Ovary (tissue), 9 donors: ENCODE measurements around the gene NEDD4L. TPM values are rescaled to one million over a fixed set of nuclear protein-coding genes. Genes with fewer than 3 reads are reported as not detected.

Experiments
- DNase-seq, 5 donors: peaks; one replicate each; pipeline ENCODE4 v3.0.0-alpha.2; 2019 to 2020
- H3K27ac ChIP-seq, 2 donors: fragments of 200-600 bp; one replicate each; pipeline versions ENCODE4 v1.5.1 to v1.8.0; 2019 to 2022
- H3K27me3 ChIP-seq: fragments of 200-600 bp; one replicate; pipeline ENCODE4 v1.8.0; 2022
- H3K36me3 ChIP-seq: fragments of 200-600 bp; sonication (generic); one replicate; pipeline ENCODE4 v1.5.1; 2019
- H3K4me1 ChIP-seq: one replicate; pipeline ENCODE4 v1.8.1; 2013; ENCODE audit warnings: mild to moderate bottlenecking, moderate library complexity; ENCODE audit not compliant: insufficient read depth
- H3K4me3 ChIP-seq: fragments of 200-600 bp; sonication (generic); one replicate; pipeline ENCODE4 v1.5.1; 2017
- H3K9me3 ChIP-seq, 2 donors: fragments of 200-600 bp in 1 of 2; sonication (generic) in 1 of 2; one replicate each; pipeline versions ENCODE4 v1.5.1 to v1.8.1; 2013 to 2019; ENCODE audit warnings: mild to moderate bottlenecking in 1 of 2, moderate library complexity in 1 of 2
- CTCF ChIP-seq, 3 donors: fragments of 450-650 bp in 2 of 3; fragments of 200-600 bp in 1 of 3; IDR thresholded peaks; one replicate each; pipeline versions ENCODE4 v1.5.1 to v1.8.0; 2016 to 2022; ENCODE audit warnings: antibody characterized with exemption in 3 of 3, mild to moderate bottlenecking in 1 of 3
- EP300 ChIP-seq: sonication (generic); formaldehyde crosslinking; IDR thresholded peaks from one replicate; pipeline ENCODE4 v1.6.1; 2017; ENCODE audit warnings: antibody characterized with exemption
- POLR2A ChIP-seq: fragments of 450-650 bp; IDR thresholded peaks from one replicate; pipeline ENCODE4 v1.6.1; 2017; ENCODE audit warnings: antibody characterized with exemption, mild to moderate bottlenecking, moderate library complexity
- WGBS, 3 donors: extraction: QIAGEN DNeasy Blood & Tissue Kit in 1 of 3; methylation state at CpG; one replicate each; pipeline versions ENCODE4 v1.1.5 to v1.1.7; 2013 to 2017; 5-methylcytosine and 5-hydroxymethylcytosine counted together
- intact Hi-C, 4 donors: fragments of 100-400 bp; cut with DNase I; formaldehyde crosslinking; loops; one replicate each; pipeline versions ENCODE4 v1.11.0 to v1.15.1; 2022 to 2023
- polyA plus RNA-seq, 2 donors: library from polyadenylated mRNA; stranded (reverse); fragments of 200-250 nt in 1 of 2; fragments of 350-450 nt in 1 of 2; fragmentation: Illumina TruSeq in 1 of 2; extraction: RNeasy Lipid Tissue Mini Kit (QIAGEN cat#74804) in 1 of 2; gene quantifications; one replicate each; pipeline ENCODE4 v1.2.3, GENCODE V29; 2013 to 2014
- total RNA-seq, 7 donors: library from RNA; depleted of rRNA in 2 of 7; stranded (reverse); fragments of >200 nt in 2 of 7; fragmentation: NEBNext Ultra II Directional in 3 of 7; extraction: Animal tissue kit (Norgen Biotek cat#: 25700) in 3 of 7; gene quantifications; one replicate each; pipeline versions ENCODE4 v1.1.0 to v1.2.4, GENCODE V29; 2016 to 2023
- donor health status: DM: no; HTN: no; CAD: no; lungs with moderate emphysema.
- donor health status: DM: no; HTN: no; CAD: no.
- donor health status: Bipolar disorder and iron deficiency.
- donor health status: DM: yes; HTN: yes; CAD: no.
- donor health status: DM: no; HTN: no; CAD: no.
- donor health status: DM: yes; HTN: yes; CAD: no.

NEDD4L gene
- total and polyA plus RNA-seq, 9 donors, result 11.0 to 75.2 (median 18.2) TPM

GRCh38 chr18:58118536-58118935 lies 74.5 kb downstream of the NEDD4L start:
- H3K36me3 ChIP-seq, result no peaks in the 10 kb centered on the region
- no peak for DNase-seq
- no peak overlapping the region for H3K4me3 ChIP-seq
- TF ChIP-seq CTCF (IDR thresholded peaks at IDR 0.05) (no peak), POLR2A (no peak), EP300 (no peak)
- no peak overlapping the region for H3K27ac ChIP-seq
- WGBS, 3 donors, result 78 to 98% (median 80%) methylated on average over 6 of the region's 6 CpGs
- H3K27me3 ChIP-seq, result no peaks in the 10 kb centered on the region
- intact Hi-C loops, result no loop called here
- H3K4me1 ChIP-seq, result peaks cover 1% of the 10 kb centered on the region
- no peaks in the 10 kb centered on the region for H3K9me3 ChIP-seq

- TF ChIP-seq POLR2A (no peak), EP300 (no peak), CTCF (IDR thresholded peaks at IDR 0.05) (no peak)
- WGBS, 3 donors, result 91 to 97% (median 95%) methylated on average over 9 of the region's 9 CpGs
- intact Hi-C loops, result loop anchor here in 2 of 4 donors (10.0 kb wide), 2 partner anchors 75 to 235 kb away; partner anchors contain the start of gene NEDD4L (in 1 of the 2)
- H3K4me1 ChIP-seq, result peaks cover 1% of the 10 kb centered on the region
- H3K27me3 ChIP-seq, result no peaks in the 10 kb centered on the region
- no peak for DNase-seq
- H3K27ac ChIP-seq, result no peak overlapping the region
- no peak overlapping the region for H3K4me3 ChIP-seq
- no peaks in the 10 kb centered on the region for H3K36me3 ChIP-seq
- no peaks in the 10 kb centered on the region for H3K9me3 ChIP-seq
Observed at GRCh38 chr18:58119819-58120218, 75.8 kb downstream of the NEDD4L start.

GRCh38 chr18:58124475-58124874 lies 80.4 kb downstream of the NEDD4L start:
- 56 to 76% (median 59%) methylated on average over 3 of the region's 3 CpGs for WGBS, 3 donors
- H3K27ac ChIP-seq, result no peak overlapping the region
- intact Hi-C loops, result loop anchor here in 3 of 4 donors (2.0 to 10.0 kb wide), 3 partner anchors 80 to 242 kb away; partner anchors contain the start of gene NEDD4L (in 1 of the 3)
- H3K4me1 ChIP-seq, result no peaks in the 10 kb centered on the region
- no peaks in the 10 kb centered on the region for H3K9me3 ChIP-seq
- DNase-seq, result no peak
- no peaks in the 10 kb centered on the region for H3K36me3 ChIP-seq
- no peak overlapping the region for H3K4me3 ChIP-seq
- no peaks in the 10 kb centered on the region for H3K27me3 ChIP-seq
- no peak for TF ChIP-seq POLR2A
- no peak for TF ChIP-seq EP300
- no peak for TF ChIP-seq CTCF (IDR thresholded peaks at IDR 0.05)

GRCh38 chr18:58125183-58125582 lies 81.2 kb downstream of the NEDD4L start:
- H3K36me3 ChIP-seq, result no peaks in the 10 kb centered on the region
- no peak for DNase-seq
- no peaks in the 10 kb centered on the region for H3K27me3 ChIP-seq
- H3K4me3 ChIP-seq, result no peak overlapping the region
- no peaks in the 10 kb centered on the region for H3K9me3 ChIP-seq
- no peaks in the 10 kb centered on the region for H3K4me1 ChIP-seq
- intact Hi-C loops, result loop anchor here in 3 of 4 donors (2.0 to 10.0 kb wide), 3 partner anchors 80 to 242 kb away; partner anchors contain the start of gene NEDD4L (in 1 of the 3)
- WGBS, 3 donors, result 97 to 98% (median 97%) methylated on average over 3 of the region's 3 CpGs
- TF ChIP-seq EP300 (no peak), CTCF (IDR thresholded peaks at IDR 0.05) (no peak), POLR2A (no peak)
- H3K27ac ChIP-seq, result no peak overlapping the region
